Cerebellar cortex (tissue), 1 donor: ENCODE measurements around the gene LCK.

Experiments used
- DNase-seq: peaks from one replicate; pipeline ENCODE4 v3.0.0-alpha.2; 2015; ENCODE audit warnings: low spot score

Gene LCK

GRCh38 chr1:32250893-32251716 is at the start of gene LCK:
Gene LCK (plus strand): TSS chr1:32251265. CDS start chr1:32274330, 23,065 bp downstream.
- no peak for DNase-seq

- DNase-seq: no peak
Measured at GRCh38 chr1:32204943-32205361, 46.1 kb upstream of the LCK start.

- peak; percentile 87 for DNase-seq
Measured at GRCh38 chr1:32205401-32206370, 45.4 kb upstream of the LCK start, which contains the start of gene IQCC. Gene IQCC (plus strand): TSS chr1:32205671. CDS start chr1:32205682, 11 bp downstream.

DNA sequence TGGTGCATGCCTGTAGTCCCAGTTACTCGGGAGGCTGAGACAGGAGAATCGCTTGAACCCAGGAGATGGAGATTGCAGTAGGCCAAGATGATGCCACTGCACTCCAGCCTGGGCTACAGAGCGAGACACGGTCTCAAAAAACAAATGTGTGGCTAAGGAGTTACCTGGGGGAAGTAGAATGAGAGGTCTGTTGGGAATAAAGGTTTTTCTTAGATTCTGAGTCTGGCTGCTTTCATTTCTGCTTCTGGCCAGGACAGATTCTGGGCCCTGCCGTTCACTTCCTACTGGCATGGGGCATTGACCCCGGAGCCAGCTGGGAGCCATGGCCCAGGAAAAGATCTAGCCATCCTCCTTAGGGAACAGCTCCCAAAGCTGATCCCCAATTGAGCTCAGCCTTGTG is 42.6 kb upstream of the LCK start:
- no peak for DNase-seq

GRCh38 chr1:32208891-32209328 is 42.2 kb upstream of the LCK start, which contains the start of gene DCDC2B:
Gene DCDC2B (plus strand): TSS chr1:32209089. CDS start chr1:32209094, 5 bp downstream.
- DNase-seq: peak; percentile 54

DNA sequence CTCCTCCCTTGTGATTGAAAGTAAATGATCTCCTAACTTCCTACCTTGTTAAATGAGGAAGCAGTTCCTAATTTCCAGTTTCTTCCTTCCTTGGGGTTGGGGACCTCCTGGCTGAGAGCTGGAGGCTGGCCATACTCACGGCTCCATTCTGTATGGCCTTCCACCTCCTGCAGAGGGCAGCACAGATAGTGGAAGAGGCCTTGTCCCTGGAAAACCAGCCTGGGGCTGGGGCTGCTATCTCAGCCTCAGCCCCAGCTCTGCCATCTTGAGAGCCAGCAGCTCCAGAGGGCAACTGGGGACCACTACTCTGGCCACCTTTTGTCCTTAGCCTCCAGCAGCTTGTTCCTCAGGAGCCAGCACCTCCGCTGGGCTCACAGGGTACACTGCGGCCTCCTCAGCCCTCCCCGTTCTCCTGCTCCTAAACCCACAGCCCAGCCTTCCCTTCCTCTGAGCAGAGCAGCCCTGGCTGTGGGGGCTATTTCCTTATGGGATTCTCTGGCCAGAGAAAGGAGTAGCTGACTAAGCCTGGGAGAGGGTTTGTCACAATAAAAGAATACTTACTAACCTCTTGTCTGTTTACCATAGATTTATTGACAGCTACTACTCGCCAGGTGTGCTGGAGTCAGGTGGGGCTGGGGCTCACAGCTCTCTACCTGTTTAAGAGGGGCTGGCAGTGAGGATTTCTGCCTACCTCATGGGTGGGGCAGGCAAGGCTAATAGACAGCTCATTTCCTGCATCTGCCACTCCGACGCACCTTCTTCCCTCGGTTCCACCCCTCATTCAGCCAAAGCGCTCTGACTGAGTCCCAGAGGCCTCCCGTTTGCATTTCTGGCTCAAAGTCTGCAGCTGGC is 35.2 kb upstream of the LCK start:
- DNase-seq: peak; percentile 64

DNA sequence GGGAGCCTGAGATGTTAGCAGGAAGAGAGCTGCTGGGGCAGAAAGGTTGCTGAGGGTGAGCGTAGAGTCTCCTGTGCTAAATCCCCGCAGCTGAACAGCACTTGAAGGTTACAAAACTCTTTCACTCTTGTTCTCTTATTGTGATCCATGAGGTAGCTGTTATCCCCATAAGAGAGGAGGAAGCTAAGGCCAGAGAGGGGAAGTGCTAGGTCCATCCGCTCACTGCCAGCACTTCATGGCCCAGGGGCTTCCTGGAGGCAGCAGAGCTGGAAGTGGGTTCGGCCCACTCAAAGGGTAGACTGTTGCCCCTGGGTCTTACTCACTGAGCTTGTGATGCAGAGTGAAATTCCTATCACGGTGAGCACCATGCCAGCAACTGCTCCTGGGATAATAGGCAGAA is 34.5 kb upstream of the LCK start:
- DNase-seq: no peak

DNA sequence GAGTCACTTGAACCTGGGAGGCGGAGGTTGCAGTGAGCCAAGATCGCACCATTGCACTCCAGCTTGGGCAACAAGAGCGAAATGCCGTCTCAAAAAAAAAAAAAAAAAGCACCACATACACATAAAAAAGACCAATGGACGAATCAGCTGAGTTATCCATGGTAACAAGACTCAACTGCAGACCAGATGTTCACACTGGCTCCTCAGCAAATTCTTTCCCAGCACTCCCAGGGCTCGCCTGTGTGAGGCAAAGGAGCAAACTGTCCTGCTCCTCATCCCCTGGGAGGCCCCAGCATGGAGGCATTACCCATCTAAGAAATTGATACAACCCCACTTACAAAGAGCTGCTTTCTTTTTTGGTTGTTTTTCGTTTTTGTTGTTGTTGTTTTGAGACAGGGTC is 32.0 kb upstream of the LCK start:
- no peak for DNase-seq

- DNase-seq: no peak
Measured at GRCh38 chr1:32220746-32221580, 30.1 kb upstream of the LCK start.

- DNase-seq: no peak
Measured at GRCh38 chr1:32221581-32221979, 29.5 kb upstream of the LCK start.

- DNase-seq: peak; percentile 97
Measured at GRCh38 chr1:32221980-32222755, 28.9 kb upstream of the LCK start, which contains the start of the genes EIF3I and TMEM234. Gene EIF3I (plus strand): TSS chr1:32222407. CDS start chr1:32222442, 35 bp downstream. Gene TMEM234 (minus strand): TSS chr1:32222353. CDS start chr1:32222322, 31 bp downstream.

DNA sequence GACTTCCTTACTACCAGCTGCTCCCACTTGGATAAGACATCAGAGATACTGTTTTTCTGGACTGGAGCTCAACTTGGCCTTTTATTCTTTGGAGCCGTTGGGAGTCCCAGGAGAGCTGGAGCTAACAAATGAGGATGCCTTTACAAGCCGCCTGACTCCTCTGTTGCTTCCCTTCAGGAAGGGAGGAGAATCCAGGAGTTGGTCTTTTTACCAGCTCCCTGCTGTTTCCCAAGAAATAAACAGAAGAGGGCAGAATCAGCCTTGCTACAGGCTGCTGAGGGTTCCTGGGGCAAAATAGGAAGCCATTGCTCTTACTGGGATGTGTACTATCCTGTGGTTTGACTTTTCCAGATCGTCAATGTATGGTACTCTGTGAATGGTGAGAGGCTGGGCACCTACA is 27.4 kb upstream of the LCK start:
- DNase-seq: no peak

DNA sequence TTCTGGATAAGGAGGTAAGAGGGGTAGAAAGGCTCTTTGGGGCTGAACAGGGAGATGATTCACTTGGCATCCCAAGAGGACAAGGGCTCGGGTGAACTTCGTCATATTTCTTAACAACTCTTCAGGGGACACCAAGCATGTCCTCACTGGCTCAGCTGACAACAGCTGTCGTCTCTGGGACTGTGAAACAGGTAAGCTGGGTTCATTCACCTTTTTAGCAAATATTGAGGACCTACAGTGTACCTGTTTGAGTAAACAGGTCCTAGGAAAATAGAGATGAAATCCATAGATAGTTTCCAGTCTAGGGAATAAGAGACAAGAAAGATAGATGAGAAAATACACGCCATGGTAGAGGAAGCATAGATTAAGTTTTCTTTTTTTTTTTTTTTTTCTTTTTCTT is 26.8 kb upstream of the LCK start:
- DNase-seq: no peak

GRCh38 chr1:32228771-32229170 is 22.3 kb upstream of the LCK start:
- no peak for DNase-seq

- no peak for DNase-seq
Measured at GRCh38 chr1:32231843-32232432, 19.1 kb upstream of the LCK start.

GRCh38 chr1:32232558-32233304 is 18.3 kb upstream of the LCK start:
- DNase-seq: no peak

DNA sequence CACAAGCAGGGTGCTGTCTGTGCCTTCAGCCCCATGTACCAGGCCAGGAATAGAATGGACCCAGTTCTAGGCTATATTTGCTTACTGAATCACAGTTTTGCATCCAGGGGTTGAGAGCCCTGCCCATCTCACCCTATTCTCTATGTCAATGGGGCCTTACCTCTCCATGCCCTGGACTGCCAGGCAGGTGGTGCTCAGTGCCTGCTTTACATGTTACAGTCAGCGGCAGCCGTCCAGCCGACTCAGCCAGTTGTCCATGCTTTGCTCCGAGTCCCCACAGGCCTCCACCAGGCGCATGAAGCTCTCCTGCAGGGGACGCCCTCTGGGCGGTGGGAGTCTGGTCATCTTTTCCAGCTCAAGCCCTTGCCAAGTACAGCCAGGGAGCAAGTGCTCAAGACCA is 16.3 kb upstream of the LCK start:
- peak; percentile 51 for DNase-seq

DNA sequence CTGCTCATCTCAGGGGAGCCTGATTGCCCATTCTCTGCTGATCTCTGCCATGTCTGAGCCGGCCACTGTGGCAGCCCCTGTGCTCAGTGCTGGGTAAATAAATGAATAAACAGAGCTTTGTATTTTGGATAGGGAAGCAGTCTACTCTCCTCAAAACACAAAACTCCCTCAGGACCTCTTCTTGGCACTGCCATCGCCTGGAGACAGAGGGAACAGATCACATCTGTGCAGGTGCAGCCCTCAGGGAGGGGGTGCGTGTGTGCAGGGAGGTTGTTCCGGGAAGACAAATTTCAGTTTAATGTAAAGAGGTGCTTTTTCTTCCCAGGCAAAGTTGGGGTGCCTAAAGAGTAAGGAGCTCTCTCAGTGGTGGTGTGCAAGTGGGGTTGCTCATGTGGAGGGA is 11.7 kb upstream of the LCK start:
- DNase-seq: no peak

DNA sequence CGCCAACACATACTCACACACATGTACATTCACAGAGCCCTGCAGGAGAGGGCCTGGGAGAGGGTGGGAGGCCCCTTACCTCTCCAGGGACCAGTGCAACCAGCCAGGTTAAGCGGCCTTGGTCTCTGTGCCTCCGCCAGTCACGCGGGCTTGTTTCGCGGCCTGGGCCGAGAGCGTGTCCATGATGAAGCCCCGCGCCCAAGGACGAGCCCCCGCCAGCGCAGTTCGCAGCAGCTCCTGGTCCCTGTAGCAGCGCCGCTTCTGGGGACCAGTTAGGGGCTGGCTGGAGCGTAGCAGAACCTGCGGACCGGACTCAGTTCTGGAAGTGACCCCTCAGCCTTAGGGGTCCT is 11.3 kb upstream of the LCK start:
- no peak for DNase-seq
